NCI-H2196 (cell line): ENCODE data around the gene KCNQ2.

Experiments used
- DNase-seq: peaks from one replicate; lab custom pipeline; 2025; ENCODE audit not compliant: unreplicated experiment; lab: John Stamatoyannopoulos, UW

Gene KCNQ2

GRCh38 chr20:63374504-63374903 lies 98.0 kb downstream of the KCNQ2 start:
- no peak for DNase-seq

GRCh38 chr20:63373996-63374395 lies 98.5 kb downstream of the KCNQ2 start:
- no peak for DNase-seq

GRCh38 chr20:63372971-63373885 lies 99.2 kb downstream of the KCNQ2 start:
- DNase-seq: no peak

DNA sequence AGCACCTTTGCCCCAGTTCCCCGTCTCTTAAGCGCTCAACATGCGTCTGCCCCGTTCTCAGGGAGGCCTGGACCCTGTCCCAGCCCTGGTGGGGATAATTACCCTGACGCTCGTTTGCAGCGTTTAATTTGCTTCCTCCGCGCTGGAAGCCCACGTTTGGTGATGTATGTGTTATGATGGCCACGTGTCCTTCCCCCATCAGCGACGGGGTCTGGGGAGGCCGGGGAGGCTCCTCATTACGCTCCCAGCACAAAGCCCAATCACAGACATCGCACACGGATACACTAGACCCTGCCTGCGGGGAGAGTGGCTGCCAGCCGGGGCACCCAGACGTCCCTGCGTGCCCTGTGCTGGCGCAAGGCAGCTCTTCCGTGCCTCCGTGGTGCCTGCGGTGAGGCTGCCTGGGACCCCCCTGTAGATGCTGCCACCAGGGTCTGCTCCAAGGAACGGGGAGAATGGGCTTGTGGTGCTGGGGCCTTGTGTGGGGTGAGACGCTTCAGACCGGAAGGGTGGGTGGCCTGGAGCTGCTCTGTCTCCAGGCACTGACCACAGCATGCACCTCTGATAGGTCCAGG lies 101.1 kb downstream of the KCNQ2 start:
- DNase-seq: no peak

GRCh38 chr20:63370618-63371187 lies 101.8 kb downstream of the KCNQ2 start:
- no peak for DNase-seq

DNA sequence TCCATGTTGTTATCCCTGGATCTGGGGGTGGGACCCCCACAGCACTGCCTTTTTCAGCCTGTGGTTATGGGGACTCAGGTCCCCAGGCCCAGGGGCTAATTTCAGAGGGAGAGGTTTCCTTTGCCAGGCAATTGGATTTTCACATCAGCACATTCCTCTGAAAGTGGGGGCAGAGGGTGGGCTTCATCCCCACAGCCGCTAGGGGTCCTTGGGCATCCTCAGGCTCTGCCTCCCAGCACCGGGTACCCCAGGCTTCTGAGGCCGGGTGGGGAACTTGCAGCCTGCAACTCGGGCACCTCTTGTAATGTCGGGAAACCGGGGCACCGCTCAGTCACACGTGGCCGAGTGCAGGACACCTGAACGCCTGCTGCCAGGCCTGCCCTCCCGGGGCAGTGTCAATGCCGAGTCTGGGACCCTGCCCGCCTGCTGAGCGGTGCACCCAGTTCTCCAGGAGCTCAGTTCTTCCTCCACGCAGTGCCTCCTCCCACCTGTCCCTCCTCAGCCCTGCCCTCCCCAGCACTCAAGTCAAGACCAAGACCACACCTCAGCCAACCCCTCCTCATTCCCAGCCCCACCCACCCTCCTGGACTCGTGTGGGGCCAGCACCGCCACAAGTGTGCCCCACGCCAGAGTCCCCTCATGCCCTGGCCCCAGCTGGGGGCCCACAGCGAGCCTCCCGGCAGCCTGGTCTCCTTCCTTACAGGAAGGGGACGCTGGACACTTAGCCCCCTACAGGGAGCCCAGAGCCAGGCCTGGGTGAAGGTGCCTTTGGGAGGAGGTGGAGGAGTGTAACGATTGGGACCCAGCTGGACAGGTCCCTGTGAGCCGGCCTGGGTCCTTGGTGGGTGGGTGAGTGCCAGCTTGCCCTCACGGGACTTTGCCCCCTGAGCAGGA lies 102.5 kb downstream of the KCNQ2 start:
- DNase-seq: no peak

GRCh38 chr20:63369024-63369530 lies 103.4 kb downstream of the KCNQ2 start:
- DNase-seq: no peak

DNA sequence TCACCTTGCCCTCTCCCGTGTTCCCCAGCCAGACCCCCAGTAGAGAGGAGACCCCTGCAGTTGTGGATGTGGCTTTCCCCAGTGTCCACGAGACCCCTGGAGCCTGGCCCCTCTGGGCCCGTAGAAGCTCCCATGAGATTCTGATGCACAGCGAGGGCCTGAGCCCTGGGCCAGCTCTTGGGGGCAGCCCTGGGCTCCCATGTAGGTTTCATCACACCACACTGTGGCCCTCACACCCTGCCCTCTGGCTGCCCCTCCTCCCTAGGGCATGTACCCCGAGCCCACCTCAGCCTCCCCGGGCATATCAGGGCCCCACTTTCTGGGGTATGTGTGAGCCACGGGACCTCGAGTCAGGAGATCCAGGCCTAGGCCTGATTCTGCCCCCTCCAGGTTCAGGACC lies 104.3 kb downstream of the KCNQ2 start:
- no peak for DNase-seq

GRCh38 chr20:63367446-63368055 lies 104.9 kb downstream of the KCNQ2 start:
- DNase-seq: no peak

- DNase-seq: no peak
Measured at GRCh38 chr20:63366390-63367365, 105.8 kb downstream of the KCNQ2 start.

DNA sequence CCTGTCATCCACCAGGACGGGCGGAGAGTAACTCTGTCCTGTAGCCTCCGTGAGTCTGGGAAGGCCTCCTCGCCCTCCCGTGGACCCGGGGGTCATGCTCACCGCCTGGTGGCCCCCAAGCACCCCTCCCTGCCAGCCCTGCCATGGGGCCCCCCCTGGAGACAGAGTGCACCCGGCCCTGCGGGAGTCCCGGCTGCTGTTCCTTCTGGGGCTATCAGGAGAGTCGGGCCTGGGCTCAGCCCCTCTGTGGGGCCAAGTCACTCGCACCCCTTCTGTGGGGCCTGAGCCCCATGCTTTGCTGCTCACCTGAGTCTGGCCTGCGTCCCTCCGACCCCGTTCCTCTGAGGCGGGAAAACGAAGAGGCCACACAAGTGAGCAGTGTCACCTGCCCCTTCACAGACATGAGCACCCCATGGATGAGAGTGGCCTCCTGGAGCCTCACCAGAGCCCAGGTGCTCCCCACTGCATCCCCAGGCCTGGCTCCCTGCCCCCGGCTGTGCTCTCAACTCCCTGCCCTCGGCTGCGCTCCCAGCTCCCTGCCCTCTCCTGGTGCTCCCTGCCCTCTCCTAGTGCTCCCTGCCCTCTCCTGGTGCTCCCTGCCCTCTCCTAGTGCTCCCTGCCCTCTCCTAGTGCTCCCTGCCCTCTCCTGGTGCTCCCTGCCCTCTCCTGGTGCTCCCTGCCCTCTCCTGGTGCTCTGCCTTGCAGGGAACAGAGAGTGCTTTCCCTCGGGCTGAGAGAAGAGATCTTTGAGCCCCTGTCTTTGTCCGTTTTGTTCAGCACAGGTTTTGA lies 106.7 kb downstream of the KCNQ2 start:
- DNase-seq: no peak

DNA sequence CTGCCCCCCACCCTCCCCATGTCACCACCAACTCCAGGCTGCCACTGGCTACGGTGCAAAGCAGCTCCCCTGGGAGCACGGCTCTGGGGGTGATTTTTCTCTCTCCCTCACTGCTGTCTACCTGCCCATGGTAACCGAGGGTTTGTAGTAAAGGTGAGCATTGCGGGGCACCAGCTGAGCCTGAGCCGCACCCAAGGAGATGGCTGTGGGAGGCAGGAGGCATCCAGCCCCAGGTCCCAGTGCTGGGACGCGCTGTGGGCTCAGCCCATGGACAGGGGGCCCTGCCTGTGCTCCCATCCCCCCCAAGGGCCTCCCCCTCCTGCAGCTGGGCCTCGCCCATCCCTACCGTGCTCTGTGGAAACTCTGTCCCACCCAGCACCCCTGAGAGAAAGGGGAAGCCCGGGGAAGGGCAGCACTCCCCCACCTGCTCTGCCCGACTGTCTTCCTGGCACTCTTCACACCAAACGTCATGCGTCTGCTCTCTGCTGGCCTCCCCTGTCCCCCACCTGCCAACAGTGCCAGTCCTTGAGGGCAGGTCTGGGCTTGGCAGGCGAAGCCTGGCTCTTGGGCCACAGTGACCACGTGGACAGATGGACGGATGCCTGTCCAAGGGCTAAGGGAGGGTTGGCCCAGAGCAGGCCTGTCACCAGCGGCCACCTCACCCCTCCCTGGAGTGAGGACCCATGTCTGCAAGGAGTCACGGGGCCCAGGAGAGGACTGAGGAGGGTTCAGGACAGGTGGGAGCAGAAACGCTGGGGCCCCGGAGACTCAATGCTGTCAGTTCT lies 107.5 kb downstream of the KCNQ2 start:
- peak; percentile 49 for DNase-seq

- DNase-seq: no peak
Measured at GRCh38 chr20:63363981-63364561, 108.4 kb downstream of the KCNQ2 start.

DNA sequence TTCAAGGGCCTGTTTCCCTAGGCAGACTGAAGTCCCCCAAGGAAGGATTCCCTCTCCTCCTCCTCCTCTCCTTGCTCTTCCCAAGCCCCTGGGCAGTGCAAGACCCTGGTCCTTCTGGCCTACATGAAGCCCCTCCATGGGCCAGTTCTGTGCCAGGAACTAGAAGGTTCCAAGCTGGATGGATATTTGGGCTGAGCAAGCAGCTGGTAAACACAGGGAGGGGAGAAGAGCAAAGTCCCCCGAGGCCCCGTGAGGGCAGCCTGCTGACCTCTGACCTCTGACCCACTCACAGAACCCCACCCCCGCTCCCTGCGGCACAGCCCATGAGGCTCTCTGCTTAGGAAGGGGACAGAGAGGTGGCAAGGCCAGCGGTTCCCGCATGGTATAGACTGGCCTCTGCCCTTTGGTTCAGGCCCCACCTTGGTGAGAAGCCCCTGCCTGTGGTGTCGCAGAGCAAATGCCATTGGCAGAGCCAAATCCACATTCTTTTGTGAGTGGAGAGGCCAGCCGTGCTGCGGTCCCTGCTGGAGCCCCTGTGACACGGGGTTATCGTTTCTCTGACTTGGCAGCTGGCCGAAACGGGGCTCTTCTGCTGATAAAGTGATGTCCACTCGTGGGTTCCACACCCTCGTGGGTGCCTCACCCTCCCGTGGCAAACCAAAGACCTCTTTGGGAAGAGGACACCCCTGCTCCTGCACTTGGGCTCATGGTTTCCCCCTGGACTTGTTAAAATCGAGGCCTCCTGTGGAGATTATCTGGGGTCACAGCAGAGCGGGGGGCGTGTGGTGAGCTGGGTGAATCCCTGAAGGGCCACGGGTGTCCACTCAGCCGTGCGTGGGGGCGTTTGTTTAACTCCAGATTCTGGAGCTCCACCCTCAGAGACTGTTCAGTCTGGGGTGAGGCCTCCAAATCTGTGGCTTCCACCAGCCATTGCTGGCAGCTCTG lies 109.2 kb downstream of the KCNQ2 start:
- no peak for DNase-seq

DNA sequence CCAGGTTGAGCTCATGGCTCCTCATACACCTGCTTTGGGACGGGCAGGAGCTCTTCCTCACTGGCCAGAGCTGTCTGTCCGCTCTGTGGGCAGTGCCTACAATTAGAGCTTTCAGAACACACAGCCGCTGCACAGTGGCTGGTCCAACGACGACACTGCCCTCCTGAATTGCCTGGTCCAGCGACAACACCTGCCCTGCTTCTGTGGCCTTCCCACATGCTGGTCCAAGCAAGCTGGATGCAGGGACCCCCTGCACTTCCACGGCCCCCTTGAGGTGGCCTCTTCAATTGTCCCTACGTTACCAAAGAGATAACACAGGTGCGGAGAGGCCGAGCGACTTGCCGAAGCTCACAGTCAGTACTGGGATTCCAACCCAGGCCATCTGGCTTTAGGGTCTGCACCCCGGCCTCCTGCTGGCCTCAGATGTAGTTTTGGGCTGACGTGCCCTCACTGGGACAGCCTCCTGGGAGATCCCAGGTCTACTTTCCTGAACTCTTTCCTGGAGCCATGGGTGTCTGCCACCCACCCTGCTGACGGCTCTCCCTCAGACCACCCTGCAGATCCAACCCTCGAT lies 109.9 kb downstream of the KCNQ2 start:
- no peak for DNase-seq
